Fibroblast of mammary gland (primary cell): ENCODE results near the gene OBP2B.
A peak's percentile ranks its signal among the peaks of the same experiment; 100 is the strongest.

ENCODE experiments used
- DNase-seq: peaks from one replicate; pipeline ENCODE4 v3.0.0-alpha.2; 2010; ENCODE audit warnings: low read depth
- H3K4me3 ChIP-seq: 2 replicates; pipeline ENCODE4 v1.5.1; 2011; ENCODE audit warnings: low read depth, mild to moderate bottlenecking, low read length, moderate library complexity; ENCODE audit not compliant: control insufficient read depth
- CTCF ChIP-seq: conservative IDR thresholded peaks from 2 replicates; pipeline ENCODE4 v1.5.1; 2011; ENCODE audit warnings: low read depth, low read length, inconsistent platforms; ENCODE audit not compliant: control insufficient read depth, insufficient read depth

The OBP2B gene

GRCh38 chr9:133188006-133188842, 20.8 kb downstream of the OBP2B start:
- H3K4me3 ChIP-seq: no peak overlapping the region
- DNase-seq: no peak
- TF ChIP-seq CTCF: peak; percentile 8

- H3K4me3 ChIP-seq: no peak overlapping the region
- no peak for DNase-seq
- no peak for TF ChIP-seq CTCF
These were observed 21.5 kb downstream of the OBP2B start for GRCh38 chr9:133187561-133188005.

- no peak for DNase-seq
- H3K4me3 ChIP-seq: no peak overlapping the region
- TF ChIP-seq CTCF: no peak
These were observed 22.3 kb downstream of the OBP2B start for GRCh38 chr9:133186736-133187135.

- DNase-seq: peak; percentile 70
- peak; percentile 64 for TF ChIP-seq CTCF
- H3K4me3 ChIP-seq: no peak overlapping the region
These were observed 24.1 kb downstream of the OBP2B start for GRCh38 chr9:133184971-133185370.

- DNase-seq: no peak
- H3K4me3 ChIP-seq: no peak overlapping the region
- TF ChIP-seq CTCF: no peak
These were observed 26.9 kb downstream of the OBP2B start for GRCh38 chr9:133182151-133182550.

GRCh38 chr9:133181561-133181960, 27.5 kb downstream of the OBP2B start:
- DNase-seq: no peak
- no peak overlapping the region for H3K4me3 ChIP-seq
- no peak for TF ChIP-seq CTCF
